Karpas-422 (cell line): ENCODE results near the gene COL12A1. TPM values are rescaled to one million over a fixed set of nuclear protein-coding genes. Genes with fewer than 3 reads are reported as not detected.

Experiments
- DNase-seq: peaks from one replicate; pipeline ENCODE4 v3.0.0-alpha.2; 2015
- H2AFZ ChIP-seq: fragments of 200-600 bp; sonication (generic); 2 replicates; pipeline ENCODE4 v1.6.1; 2014; ENCODE audit warnings: antibody characterized with exemption, low read length, mixed read lengths
- H3K27ac ChIP-seq: fragments of 200-600 bp; sonication (generic); 2 replicates; pipeline ENCODE4 v1.5.1; 2014; ENCODE audit warnings: mild to moderate bottlenecking, low read length, moderate library complexity
- H3K27me3 ChIP-seq: fragments of 200-600 bp; sonication (generic); 2 replicates; pipeline ENCODE4 v1.6.1; 2014; ENCODE audit warnings: low read length, mixed read lengths
- H3K36me3 ChIP-seq: fragments of 200-600 bp; sonication (generic); 2 replicates; pipeline ENCODE4 v1.6.1; 2014; ENCODE audit warnings: low read length, mixed read lengths; ENCODE audit not compliant: insufficient read depth
- H3K4me1 ChIP-seq: fragments of 200-600 bp; sonication (generic); 2 replicates; pipeline ENCODE4 v1.6.1; 2014; ENCODE audit warnings: mild to moderate bottlenecking, low read length, mixed read lengths
- H3K4me2 ChIP-seq: fragments of 200-600 bp; sonication (generic); 2 replicates; pipeline ENCODE4 v1.6.1; 2014; ENCODE audit warnings: low read length, low read depth, mild to moderate bottlenecking; ENCODE audit not compliant: poor library complexity, severe bottlenecking
- H3K4me3 ChIP-seq: fragments of 200-600 bp; sonication (generic); 2 replicates; pipeline ENCODE4 v1.5.1; 2014; ENCODE audit warnings: mild to moderate bottlenecking, antibody characterized with exemption, low read length, mixed read lengths
- H3K79me2 ChIP-seq: fragments of 200-600 bp; sonication (generic); 2 replicates; pipeline ENCODE4 v1.6.1; 2014; ENCODE audit warnings: mild to moderate bottlenecking, low read length, mixed read lengths
- H3K9ac ChIP-seq: fragments of 200-600 bp; sonication (generic); 2 replicates; pipeline ENCODE4 v1.6.0; 2014; ENCODE audit warnings: low read length
- H3K9me2 ChIP-seq: fragments of 200-600 bp; sonication (generic), shearing (Covaris generic); replicated peaks from 2 replicates; pipeline ENCODE4 v1.6.0; 2014; ENCODE audit warnings: mild to moderate bottlenecking, low read length, moderate library complexity; ENCODE audit not compliant: insufficient read depth
- H3K9me3 ChIP-seq: fragments of 300-700, 200-600 bp; sonication (generic); 2 replicates; pipeline ENCODE4 v1.6.1; 2014; ENCODE audit warnings: low read length, mixed read lengths
- H4K20me1 ChIP-seq: fragments of 200-600 bp; sonication (generic); 2 replicates; pipeline ENCODE4 v1.6.1; 2014; ENCODE audit warnings: mild to moderate bottlenecking, antibody characterized with exemption, low read length, low read depth; ENCODE audit not compliant: insufficient read depth
- total RNA-seq: library from RNA; depleted of rRNA; stranded (reverse); fragments of >200 nt; shearing (Covaris generic); gene quantifications from 2 replicates; pipeline ENCODE4 v1.2.3, GENCODE V29; 2014; ENCODE audit warnings: low replicate concordance

COL12A1 gene
- total RNA-seq, 1 experiment from 2014 or later: not detected

- Histone ChIP-seq H4K20me1 (no peaks in the 10 kb centered on the region), H3K4me3 (0 out of 2 replicates have a peak overlapping the region, but pooled peaks have one; percentile 28), H3K9ac (0 out of 2 replicates have a peak overlapping the region, but pooled peaks have one; percentile 6), H3K27me3 (no peaks in the 10 kb centered on the region), H3K4me1 (peaks cover 5% of the 10 kb centered on the region), H3K4me2 (peak overlapping the region; percentile 35), H3K9me2 (no peaks in the 10 kb centered on the region), H3K9me3 (no peaks in the 10 kb centered on the region), H3K27ac (no peak overlapping the region), H3K79me2 (no peaks in the 10 kb centered on the region), H2AFZ (no peak overlapping the region), H3K36me3 (no peaks in the 10 kb centered on the region)
- DNase-seq: peak; percentile 93
Observed at GRCh38 chr6:75208298-75209183, 2.7 kb upstream of the COL12A1 start.

- Histone ChIP-seq H3K4me1 (peaks cover 5% of the 10 kb centered on the region), H4K20me1 (no peaks in the 10 kb centered on the region), H3K27ac (no peak overlapping the region), H3K9me2 (no peaks in the 10 kb centered on the region), H3K4me3 (no peak overlapping the region), H2AFZ (no peak overlapping the region), H3K79me2 (no peaks in the 10 kb centered on the region), H3K9ac (no peak overlapping the region), H3K27me3 (no peaks in the 10 kb centered on the region), H3K36me3 (no peaks in the 10 kb centered on the region), H3K9me3 (no peaks in the 10 kb centered on the region), H3K4me2 (no peak overlapping the region)
- DNase-seq: no peak
Observed at GRCh38 chr6:75206576-75207342, 906 bp upstream of the COL12A1 start.

- Histone ChIP-seq H3K9ac (no peak overlapping the region), H3K27ac (no peak overlapping the region), H3K27me3 (no peaks in the 10 kb centered on the region), H3K9me3 (no peaks in the 10 kb centered on the region), H3K4me3 (no peak overlapping the region), H3K9me2 (no peaks in the 10 kb centered on the region), H3K79me2 (no peaks in the 10 kb centered on the region), H3K36me3 (no peaks in the 10 kb centered on the region), H2AFZ (no peak overlapping the region), H3K4me2 (no peak overlapping the region), H4K20me1 (no peaks in the 10 kb centered on the region), H3K4me1 (peaks cover 5% of the 10 kb centered on the region)
- no peak for DNase-seq
Observed at GRCh38 chr6:75204959-75205775, 686 bp downstream of the COL12A1 start.

GRCh38 chr6:75204217-75204958 is 1.5 kb downstream of the COL12A1 start:
- H3K9ac ChIP-seq: no peak overlapping the region
- H3K9me2 ChIP-seq: no peaks in the 10 kb centered on the region
- H2AFZ ChIP-seq: no peak overlapping the region
- H3K27me3 ChIP-seq: no peaks in the 10 kb centered on the region
- no peaks in the 10 kb centered on the region for H3K79me2 ChIP-seq
- H3K4me3 ChIP-seq: no peak overlapping the region
- DNase-seq: no peak
- no peaks in the 10 kb centered on the region for H3K9me3 ChIP-seq
- H3K4me2 ChIP-seq: no peak overlapping the region
- no peaks in the 10 kb centered on the region for H4K20me1 ChIP-seq
- peaks cover 5% of the 10 kb centered on the region for H3K4me1 ChIP-seq
- no peak overlapping the region for H3K27ac ChIP-seq
- H3K36me3 ChIP-seq: no peaks in the 10 kb centered on the region

DNA sequence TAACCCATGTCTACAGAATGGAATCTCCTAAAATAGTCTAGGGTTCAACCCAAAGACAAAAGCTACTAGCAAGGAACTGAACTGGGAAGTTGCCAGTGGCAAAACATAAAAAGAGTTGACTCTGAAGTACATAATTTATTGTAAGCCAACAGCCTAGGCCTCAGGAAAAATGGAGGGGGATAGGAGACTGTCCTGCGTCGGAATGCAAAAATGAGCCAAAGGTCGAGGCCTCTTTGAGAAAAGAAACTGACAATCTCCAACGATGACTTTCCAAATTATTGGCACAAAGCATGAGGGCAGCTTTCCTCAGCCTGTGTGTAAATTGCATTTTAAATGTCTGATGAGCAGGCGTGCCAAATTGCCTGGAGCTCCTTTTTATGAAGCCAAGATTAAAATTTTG is 2.1 kb downstream of the COL12A1 start:
- Histone ChIP-seq H3K4me3 (no peak overlapping the region), H3K79me2 (no peaks in the 10 kb centered on the region), H3K27me3 (no peaks in the 10 kb centered on the region), H3K36me3 (no peaks in the 10 kb centered on the region), H3K9ac (no peak overlapping the region), H3K4me1 (peaks cover 4% of the 10 kb centered on the region), H3K4me2 (no peak overlapping the region), H4K20me1 (no peaks in the 10 kb centered on the region), H2AFZ (no peak overlapping the region), H3K9me2 (no peaks in the 10 kb centered on the region), H3K27ac (no peak overlapping the region), H3K9me3 (no peaks in the 10 kb centered on the region)
- DNase-seq: no peak

DNA sequence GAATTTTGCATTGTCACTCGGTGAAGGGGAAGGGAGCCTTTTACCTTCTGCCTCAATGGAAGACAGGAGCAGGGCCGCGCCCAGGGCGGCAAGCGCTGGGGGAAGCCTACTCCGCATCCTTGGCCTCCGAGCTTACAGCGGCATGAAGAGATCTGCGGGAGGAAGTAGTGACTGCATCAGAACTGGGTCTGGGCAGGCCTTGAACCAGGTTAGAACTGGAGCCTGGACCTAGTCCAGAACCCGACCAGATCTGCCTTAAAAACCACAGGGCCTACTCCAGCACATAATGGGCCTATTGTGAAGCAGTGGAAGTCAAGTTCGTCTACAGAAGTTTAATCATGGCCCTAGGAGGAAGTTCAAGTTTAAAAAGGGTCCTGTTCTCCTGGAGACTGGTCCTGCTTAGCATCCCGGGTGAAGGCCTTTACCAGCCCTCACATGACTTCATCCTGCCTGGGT is 3.1 kb downstream of the COL12A1 start:
- no peak overlapping the region for H3K4me2 ChIP-seq
- no peak overlapping the region for H3K27ac ChIP-seq
- no peak overlapping the region for H3K4me3 ChIP-seq
- no peaks in the 10 kb centered on the region for H3K9me3 ChIP-seq
- H3K9ac ChIP-seq: no peak overlapping the region
- H3K4me1 ChIP-seq: no peaks in the 10 kb centered on the region
- DNase-seq: no peak
- no peaks in the 10 kb centered on the region for H4K20me1 ChIP-seq
- no peak overlapping the region for H2AFZ ChIP-seq
- H3K79me2 ChIP-seq: no peaks in the 10 kb centered on the region
- no peaks in the 10 kb centered on the region for H3K27me3 ChIP-seq
- no peaks in the 10 kb centered on the region for H3K36me3 ChIP-seq
- no peaks in the 10 kb centered on the region for H3K9me2 ChIP-seq

DNA sequence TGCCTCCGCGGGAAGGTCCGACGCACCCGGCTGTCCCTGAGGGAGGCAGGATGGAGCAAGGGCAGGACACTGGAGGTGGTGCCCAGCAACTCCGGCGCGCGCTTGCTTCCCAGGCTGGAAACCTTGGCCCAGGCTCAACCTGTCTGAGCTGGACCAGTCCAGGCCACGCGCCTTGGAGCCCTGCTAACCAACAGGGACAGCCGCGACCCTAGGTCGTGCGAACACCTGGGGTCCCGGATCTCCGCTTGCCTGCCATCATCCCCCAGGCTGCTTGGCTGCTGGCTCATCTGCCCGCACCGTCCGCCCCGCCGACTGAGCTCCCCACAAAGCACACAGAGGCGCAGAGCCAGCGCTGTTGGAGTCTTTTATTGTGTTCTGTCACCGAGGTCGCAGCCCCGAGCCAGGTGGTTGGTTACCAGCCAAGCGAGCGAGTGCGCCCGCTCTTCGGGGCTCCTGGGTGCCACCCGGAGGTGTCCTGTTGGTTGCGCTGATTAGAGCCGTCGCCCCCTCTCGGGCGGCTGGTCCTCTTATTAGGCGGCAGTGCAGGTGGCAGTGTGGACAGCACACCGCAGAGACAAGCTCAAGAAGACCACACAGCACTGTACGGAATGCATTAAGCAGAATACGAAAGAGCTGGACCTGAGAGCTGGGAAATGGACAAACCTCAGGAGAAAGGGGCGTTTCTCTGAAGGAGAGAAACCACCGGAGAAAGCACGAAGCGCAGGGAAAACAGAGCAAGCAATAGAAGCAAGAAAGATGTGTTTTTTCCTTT is 3.8 kb downstream of the COL12A1 start:
- Histone ChIP-seq H3K79me2 (no peaks in the 10 kb centered on the region), H3K27ac (no peak overlapping the region), H3K4me1 (no peaks in the 10 kb centered on the region), H3K27me3 (no peaks in the 10 kb centered on the region), H3K4me2 (no peak overlapping the region), H3K36me3 (no peaks in the 10 kb centered on the region), H4K20me1 (no peaks in the 10 kb centered on the region), H3K9ac (no peak overlapping the region), H3K9me3 (no peaks in the 10 kb centered on the region), H3K4me3 (no peak overlapping the region), H2AFZ (no peak overlapping the region), H3K9me2 (no peaks in the 10 kb centered on the region)
- DNase-seq: no peak
